ENCODE data around the gene TEF.

DNA sequence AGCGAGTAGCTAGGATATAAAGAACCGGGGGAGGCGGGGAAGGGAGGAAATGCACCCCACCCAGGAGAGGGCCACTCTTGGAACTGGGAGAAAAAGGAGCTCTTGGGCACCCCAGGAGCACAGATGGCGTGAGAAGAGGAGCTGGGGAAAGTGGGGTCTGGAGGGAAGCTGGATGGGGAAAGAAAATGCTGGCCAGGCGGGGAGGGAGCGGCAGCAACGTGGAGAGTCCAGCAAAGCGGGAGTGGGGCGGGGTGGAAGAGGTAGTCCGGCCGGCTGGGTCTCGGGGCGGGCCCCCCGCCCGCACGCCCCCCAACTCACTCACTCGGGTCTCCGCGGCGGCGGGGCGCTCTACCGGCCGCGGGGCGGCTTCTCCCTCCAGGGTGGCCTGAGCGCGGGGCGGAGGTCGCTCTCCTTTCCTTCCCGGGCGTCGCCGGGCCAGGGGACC, 64.3 kb downstream of the TEF start:
- TF ChIP-seq, protein P1, sequence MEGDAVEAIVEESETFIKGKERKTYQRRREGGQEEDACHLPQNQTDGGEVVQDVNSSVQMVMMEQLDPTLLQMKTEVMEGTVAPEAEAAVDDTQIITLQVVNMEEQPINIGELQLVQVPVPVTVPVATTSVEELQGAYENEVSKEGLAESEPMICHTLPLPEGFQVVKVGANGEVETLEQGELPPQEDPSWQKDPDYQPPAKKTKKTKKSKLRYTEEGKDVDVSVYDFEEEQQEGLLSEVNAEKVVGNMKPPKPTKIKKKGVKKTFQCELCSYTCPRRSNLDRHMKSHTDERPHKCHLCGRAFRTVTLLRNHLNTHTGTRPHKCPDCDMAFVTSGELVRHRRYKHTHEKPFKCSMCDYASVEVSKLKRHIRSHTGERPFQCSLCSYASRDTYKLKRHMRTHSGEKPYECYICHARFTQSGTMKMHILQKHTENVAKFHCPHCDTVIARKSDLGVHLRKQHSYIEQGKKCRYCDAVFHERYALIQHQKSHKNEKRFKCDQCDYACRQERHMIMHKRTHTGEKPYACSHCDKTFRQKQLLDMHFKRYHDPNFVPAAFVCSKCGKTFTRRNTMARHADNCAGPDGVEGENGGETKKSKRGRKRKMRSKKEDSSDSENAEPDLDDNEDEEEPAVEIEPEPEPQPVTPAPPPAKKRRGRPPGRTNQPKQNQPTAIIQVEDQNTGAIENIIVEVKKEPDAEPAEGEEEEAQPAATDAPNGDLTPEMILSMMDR (IDR thresholded peaks at IDR 0.05) = no peak
- TF ChIP-seq POLR2A (IDR thresholded peaks at IDR 0.05; ENCODE audit: low read depth) (no peak), EP300 (IDR thresholded peaks at IDR 0.05) (no peak)

Measured in esophagus muscularis mucosa (tissue), 4 donors.